Renal pelvis (tissue), 12 donors: ENCODE data around the gene RAB9B. TPM values are rescaled to one million over a fixed set of nuclear protein-coding genes. Genes with fewer than 3 reads are reported as not detected.
"Not testable (repeated sequence)": the region's sequence is repeated elsewhere in the genome, so short reads cannot be mapped to it uniquely, and the experiment has no call there.

Experiments used
- DNase-seq: peaks from one replicate; pipeline ENCODE4 v3.0.0-alpha.2; 2013
- long read RNA-seq, 16 experiments: transcript quantifications; one replicate each; lab custom pipeline, GENCODE V29; 2026
- polyA plus RNA-seq, 3 donors: library from polyadenylated mRNA; unstranded; fragments of 120-200 nt; gene quantifications; one replicate each; pipeline ENCODE4 v1.2.1, GENCODE V29; 2013; ENCODE audit not compliant: insufficient read length in 3 of 3

The RAB9B gene, protein sequence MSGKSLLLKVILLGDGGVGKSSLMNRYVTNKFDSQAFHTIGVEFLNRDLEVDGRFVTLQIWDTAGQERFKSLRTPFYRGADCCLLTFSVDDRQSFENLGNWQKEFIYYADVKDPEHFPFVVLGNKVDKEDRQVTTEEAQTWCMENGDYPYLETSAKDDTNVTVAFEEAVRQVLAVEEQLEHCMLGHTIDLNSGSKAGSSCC
- 1 to 10 TPM; 2.4 to 2.6 (median 2.5) TPM for polyA plus RNA-seq
- long read RNA-seq, donor 1, partial matches to known transcripts, result 0 of 1 reads
- long read RNA-seq, donor 1, other reads (novel, unspliced or antisense), result 0 of 1 reads
- long read RNA-seq, donor 2, partial matches to known transcripts, result 0 of 1 reads
- long read RNA-seq, donor 2, other reads (novel, unspliced or antisense), result 0 of 1 reads
- long read RNA-seq, donor 3, result 0 reads
- long read RNA-seq, donor 4, result 0 reads
- long read RNA-seq, donor 5, result 0 reads
- long read RNA-seq, donor 6, partial matches to known transcripts, result 0 of 1 reads
- long read RNA-seq, donor 6, other reads (novel, unspliced or antisense), result 0 of 1 reads
- long read RNA-seq, donor 7, result 0 reads
- long read RNA-seq, donor 8, result 0 reads
- long read RNA-seq, donor 9, result 0 reads
- long read RNA-seq, donor 10, partial matches to known transcripts, result 0 of 1 reads
- long read RNA-seq, donor 10, other reads (novel, unspliced or antisense), result 0 of 1 reads
- long read RNA-seq, donor 11, result 0 reads
- long read RNA-seq, donor 12, result 0 reads
- long read RNA-seq, donor 13, partial matches to known transcripts, result 0 of 1 reads
- long read RNA-seq, donor 13, other reads (novel, unspliced or antisense), result 0 of 1 reads
- long read RNA-seq, donor 14, result 0 reads
- long read RNA-seq, donor 15, partial matches to known transcripts, result 0 of 1 reads
- long read RNA-seq, donor 15, other reads (novel, unspliced or antisense), result 0 of 1 reads
- long read RNA-seq, donor 16, result 0 reads

- DNase-seq, result peak; percentile 8
Measured at GRCh38 chrX:103831803-103832544, at the start of gene RAB9B. TSS of gene RAB9B (minus strand) at chrX:103832257. CDS start at chrX:103825784, 6,473 bp downstream.

- no peak for DNase-seq
Measured at GRCh38 chrX:103879339-103879738, 47.3 kb upstream of the RAB9B start.

DNA sequence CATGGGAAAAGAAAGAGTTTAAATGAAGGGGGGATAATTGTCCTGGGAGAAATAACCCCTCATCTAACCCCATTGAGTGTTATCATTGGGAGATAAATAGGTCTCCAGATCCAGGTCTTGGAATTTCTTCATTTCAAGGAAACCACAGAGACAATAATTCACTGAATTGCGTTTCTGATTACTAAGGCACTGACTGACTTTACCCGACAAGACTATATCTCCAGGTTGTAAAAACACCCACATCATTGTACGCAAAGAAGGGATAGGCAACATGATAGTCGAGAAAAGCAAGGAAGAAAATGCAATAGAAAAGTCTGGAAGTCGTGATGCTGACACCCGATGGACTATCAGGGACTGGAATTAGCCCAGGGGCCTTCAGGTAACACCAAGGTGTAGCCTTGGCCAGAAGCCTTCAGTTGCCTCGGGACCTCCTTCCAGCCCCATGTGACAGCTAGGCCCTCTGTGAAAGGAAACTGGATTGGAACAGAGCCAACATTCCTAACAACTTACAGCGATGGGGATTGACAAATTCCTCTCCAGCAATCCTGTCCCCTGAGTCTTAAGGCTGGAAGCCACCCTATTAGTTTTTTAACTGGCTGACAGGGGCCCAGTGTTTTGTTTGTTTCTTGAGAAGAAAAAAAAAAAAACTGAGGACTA lies 46.5 kb upstream of the RAB9B start:
- DNase-seq, result no peak

DNA sequence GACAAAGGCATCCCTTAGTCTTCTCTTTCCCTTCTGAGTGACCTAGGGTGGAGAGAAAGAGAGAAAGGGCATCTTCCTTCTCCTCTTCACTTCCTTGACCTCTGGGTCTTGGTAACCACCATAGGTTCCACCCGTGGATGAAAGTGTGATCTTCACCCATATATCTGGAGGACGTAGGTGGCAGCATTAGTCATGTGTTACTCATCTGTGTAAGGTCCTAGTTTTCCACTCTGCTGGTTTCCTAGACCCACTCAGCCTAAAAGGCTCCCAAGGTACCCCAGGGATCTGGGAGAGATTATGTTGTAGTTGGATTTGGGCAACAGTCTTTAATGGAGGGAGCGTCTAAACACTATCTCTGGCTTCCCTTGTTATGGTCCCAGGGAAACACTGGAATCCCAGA lies 45.5 kb upstream of the RAB9B start:
- no peak for DNase-seq

GRCh38 chrX:103864886-103865534 lies 33.0 kb upstream of the RAB9B start:
- no peak for DNase-seq

GRCh38 chrX:103864149-103864548 lies 32.1 kb upstream of the RAB9B start:
- DNase-seq, result no peak

- no peak for DNase-seq
Measured at GRCh38 chrX:103861200-103861599, 29.1 kb upstream of the RAB9B start.

- no peak for DNase-seq
Measured at GRCh38 chrX:103849558-103849957, 17.5 kb upstream of the RAB9B start.

DNA sequence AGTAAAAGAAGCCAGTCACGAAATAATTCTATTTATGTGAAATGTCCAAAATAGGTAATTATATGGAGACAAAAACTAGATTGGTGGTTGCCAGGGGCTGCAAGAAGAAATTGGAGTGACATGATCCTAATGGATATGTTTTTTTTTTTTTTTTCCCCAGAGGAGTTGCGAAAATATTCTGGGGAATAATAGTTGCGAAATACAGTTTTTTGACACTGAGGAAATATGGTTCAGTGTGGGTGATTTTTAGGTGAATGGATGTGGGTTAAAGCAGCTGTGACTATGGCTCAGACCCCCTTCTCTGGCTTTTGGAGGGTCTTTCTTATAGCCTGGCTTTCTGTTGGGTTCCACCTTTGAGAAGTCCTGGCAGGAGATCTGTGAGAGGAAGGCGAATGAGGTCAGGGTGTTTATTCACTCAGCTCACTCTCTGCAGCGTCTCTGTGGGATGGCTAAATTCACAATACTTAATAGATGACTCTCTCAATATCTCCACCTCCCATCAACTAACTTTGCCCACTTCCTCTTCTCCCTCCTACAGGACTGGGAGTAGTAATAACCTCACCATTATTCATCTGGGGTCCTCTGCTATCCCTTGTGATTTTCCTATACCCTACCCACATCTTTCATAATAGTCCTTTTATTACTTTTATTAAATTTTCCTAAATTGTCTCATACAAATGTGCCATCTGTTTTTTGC lies 15.3 kb upstream of the RAB9B start:
- DNase-seq, result no peak

- DNase-seq, result no peak
Measured at GRCh38 chrX:103846386-103846785, 14.3 kb upstream of the RAB9B start.

- DNase-seq, result peak; percentile 45
Measured at GRCh38 chrX:103845165-103845653, 13.2 kb upstream of the RAB9B start.

- no peak for DNase-seq
Measured at GRCh38 chrX:103839404-103839803, 7.3 kb upstream of the RAB9B start.

- peak; percentile 22 for DNase-seq
Measured at GRCh38 chrX:103831342-103831802, 685 bp downstream of the RAB9B start.

- DNase-seq, result no peak
Measured at GRCh38 chrX:103830848-103831247, 1.2 kb downstream of the RAB9B start.

DNA sequence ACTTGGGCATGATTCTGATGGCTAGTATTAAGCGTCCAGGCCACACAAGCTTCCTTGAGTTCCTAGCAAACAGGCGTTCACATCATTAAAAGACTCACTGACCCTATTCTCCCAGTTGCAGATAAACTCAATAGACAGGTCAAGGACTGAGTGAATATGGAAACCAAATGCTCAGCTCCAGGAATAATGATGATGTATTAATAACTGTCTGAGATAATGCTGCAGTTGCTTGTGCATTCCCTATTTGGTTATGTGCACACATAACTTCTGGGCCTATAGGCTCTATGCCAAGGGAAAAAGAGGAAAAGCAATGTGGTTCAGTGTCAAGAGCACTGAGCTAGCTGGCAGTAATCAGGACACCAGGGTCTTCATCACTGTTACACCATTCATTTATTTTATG lies 3.5 kb downstream of the RAB9B start:
- no peak for DNase-seq

- DNase-seq, result no peak
Measured at GRCh38 chrX:103825881-103826280, 6.2 kb downstream of the RAB9B start.

GRCh38 chrX:103823591-103823990 lies 8.5 kb downstream of the RAB9B start:
- no peak for DNase-seq

DNA sequence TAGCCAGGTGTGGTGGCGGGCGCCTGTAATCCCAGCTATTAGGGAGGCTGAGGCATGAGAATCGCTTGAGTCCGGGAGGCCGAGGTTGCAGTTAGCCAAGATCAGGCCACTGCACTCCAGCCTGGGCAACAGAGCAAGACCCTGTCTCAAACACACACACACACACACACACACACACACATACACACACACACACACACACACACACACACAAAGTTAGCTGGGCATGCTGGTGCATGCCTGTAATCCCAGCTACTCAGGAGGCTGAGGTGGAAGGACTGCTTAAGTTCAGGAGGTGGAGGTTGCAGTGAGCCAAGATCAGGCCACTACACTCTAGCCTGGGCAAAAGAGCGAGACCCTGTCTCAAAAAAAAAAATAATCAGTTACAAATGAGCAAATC lies 11.3 kb downstream of the RAB9B start:
- DNase-seq, result not testable (repeated sequence)

DNA sequence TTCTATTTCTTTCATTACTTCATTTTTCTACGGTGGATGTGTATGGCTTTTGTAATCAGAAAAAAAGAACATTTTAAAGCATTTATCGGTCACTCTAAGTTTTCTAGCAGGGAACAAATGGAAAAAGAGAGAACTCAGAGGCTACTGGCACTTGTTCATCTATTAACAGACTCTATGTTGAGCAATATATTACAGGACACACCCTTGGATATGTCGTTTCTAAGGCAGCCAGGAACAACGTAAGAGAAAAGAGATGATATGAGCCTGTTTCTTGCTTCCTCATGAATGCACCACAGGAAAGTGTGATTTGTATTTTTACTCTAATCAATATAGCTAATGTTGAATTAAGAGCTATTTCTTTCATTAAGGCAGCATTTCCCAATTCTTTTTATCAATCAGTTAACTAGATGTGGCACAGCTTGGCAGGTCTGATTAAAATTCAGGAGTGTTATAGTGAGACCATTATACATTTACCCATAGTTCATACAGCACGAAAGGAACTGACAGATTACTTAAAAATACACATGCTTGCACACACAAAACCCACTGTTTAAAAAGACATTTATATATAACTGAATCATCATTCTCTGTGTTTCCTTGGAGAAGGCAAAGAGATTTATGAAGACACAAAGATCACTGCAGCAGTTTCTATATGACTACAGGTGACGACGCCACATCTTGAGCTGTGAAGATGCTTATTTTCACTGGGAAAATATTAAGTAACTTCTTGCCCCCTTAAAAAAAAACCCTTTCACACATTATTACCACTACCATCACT lies 13.0 kb downstream of the RAB9B start:
- no peak for DNase-seq
